H9 (cell line): Measurements from ENCODE around the gene FAM72A. TPM values are rescaled to one million over a fixed set of nuclear protein-coding genes. Genes with fewer than 3 reads are reported as not detected.

Source experiments
- DNase-seq: peaks from one replicate; pipeline ENCODE4 v3.0.0-alpha.2; 2017
- H2AFZ ChIP-seq: one replicate; pipeline ENCODE4 v1.6.1; 2013; ENCODE audit warnings: mild to moderate bottlenecking, low read length, control low read depth, moderate library complexity
- H2AK5ac ChIP-seq: 2 replicates; pipeline ENCODE4 v1.6.1; 2013; ENCODE audit warnings: low read length, control low read depth, mixed read lengths; ENCODE audit not compliant: insufficient read length
- H2BK120ac ChIP-seq: one replicate; pipeline ENCODE4 v1.6.1; 2013; ENCODE audit warnings: low read depth, mild to moderate bottlenecking, low read length, control low read depth, inconsistent platforms; ENCODE audit not compliant: poor library complexity, severe bottlenecking
- H2BK12ac ChIP-seq: 2 replicates; pipeline ENCODE4 v1.6.1; 2013; ENCODE audit warnings: low read length, control low read depth, mixed read lengths, low read depth; ENCODE audit not compliant: insufficient read length
- H2BK15ac ChIP-seq: 2 replicates; pipeline ENCODE4 v1.6.1; 2013; ENCODE audit warnings: low read depth, low read length, control low read depth
- H2BK20ac ChIP-seq: one replicate; pipeline ENCODE4 v1.6.1; 2013; ENCODE audit warnings: low read depth, mild to moderate bottlenecking, low read length, control low read depth, inconsistent platforms; ENCODE audit not compliant: poor library complexity, severe bottlenecking
- H2BK5ac ChIP-seq: 2 replicates; pipeline ENCODE4 v1.6.1; 2013; ENCODE audit warnings: low read length, control low read depth, mixed read lengths; ENCODE audit not compliant: insufficient read length
- H3K14ac ChIP-seq: 2 replicates; pipeline ENCODE4 v1.6.1; 2013; ENCODE audit warnings: low read length, control low read depth; ENCODE audit not compliant: insufficient read depth
- H3K18ac ChIP-seq: 2 replicates; pipeline ENCODE4 v1.6.1; 2013; ENCODE audit warnings: low read depth, mild to moderate bottlenecking, mixed read lengths, low read length, control low read depth; ENCODE audit not compliant: insufficient read length
- H3K23ac ChIP-seq: 2 replicates; pipeline ENCODE4 v1.6.1; 2013; ENCODE audit warnings: low read length, control low read depth, mixed read lengths, low read depth; ENCODE audit not compliant: insufficient read length
- H3K23me2 ChIP-seq: 2 replicates; pipeline ENCODE4 v1.6.1; 2013; ENCODE audit warnings: low read depth, mild to moderate bottlenecking, mixed read lengths, low read length, control low read depth; ENCODE audit not compliant: insufficient read length, poor library complexity, severe bottlenecking
- H3K27ac ChIP-seq: 2 replicates; pipeline ENCODE4 v1.5.1; 2013; ENCODE audit warnings: low read length, control low read depth, mixed read lengths, low read depth; ENCODE audit not compliant: insufficient read length
- H3K27me3 ChIP-seq: 2 replicates; pipeline ENCODE4 v1.6.1; 2013; ENCODE audit warnings: low read length, control low read depth, inconsistent platforms; ENCODE audit not compliant: insufficient read depth
- H3K4ac ChIP-seq: 2 replicates; pipeline ENCODE4 v1.6.1; 2013; ENCODE audit warnings: low read depth, mild to moderate bottlenecking, control low read depth, inconsistent platforms, low read length, moderate library complexity
- H3K4me1 ChIP-seq: 2 replicates; pipeline ENCODE4 v1.6.1; 2013; ENCODE audit warnings: low read length, control low read depth, inconsistent platforms; ENCODE audit not compliant: insufficient read depth
- H3K4me2 ChIP-seq: 2 replicates; pipeline ENCODE4 v1.6.1; 2013; ENCODE audit warnings: low read length, control low read depth, mixed read lengths; ENCODE audit not compliant: insufficient read length, insufficient read depth
- H3K56ac ChIP-seq: 2 replicates; pipeline ENCODE4 v1.6.1; 2013; ENCODE audit warnings: low read depth, mild to moderate bottlenecking, mixed read lengths, low read length, control low read depth; ENCODE audit not compliant: insufficient read length
- H3K79me1 ChIP-seq: 2 replicates; pipeline ENCODE4 v1.6.1; 2013; ENCODE audit warnings: low read depth, mild to moderate bottlenecking, moderate library complexity, low read length, control low read depth, inconsistent platforms; ENCODE audit not compliant: insufficient read depth, poor library complexity, severe bottlenecking
- H3K79me2 ChIP-seq: 2 replicates; pipeline ENCODE4 v1.6.1; 2013; ENCODE audit warnings: low read length, control low read depth, inconsistent platforms; ENCODE audit not compliant: insufficient read depth
- H3K9ac ChIP-seq: 2 replicates; pipeline ENCODE4 v1.6.1; 2013; ENCODE audit warnings: low read length, control low read depth, mixed read lengths; ENCODE audit not compliant: insufficient read length; ENCODE audit errors: extremely low read depth
- H3K9me3 ChIP-seq: one replicate; pipeline ENCODE4 v1.6.1; 2013; ENCODE audit warnings: low read depth, low read length, inconsistent platforms; ENCODE audit not compliant: control insufficient read depth
- H3T11ph ChIP-seq: one replicate; pipeline ENCODE4 v1.6.1; 2013; ENCODE audit warnings: mild to moderate bottlenecking, low read length, control low read depth, inconsistent platforms
- H4K20me1 ChIP-seq: one replicate; pipeline ENCODE4 v1.6.1; 2013; ENCODE audit not compliant: control insufficient read depth, insufficient read length, insufficient read depth
- H4K5ac ChIP-seq: 2 replicates; pipeline ENCODE4 v1.6.1; 2013; ENCODE audit warnings: low read depth, mild to moderate bottlenecking, mixed read lengths, low read length, control low read depth; ENCODE audit not compliant: insufficient read length
- H4K8ac ChIP-seq: replicated peaks from 2 replicates; pipeline ENCODE4 v1.6.1; 2013; ENCODE audit warnings: low read length, control low read depth, mixed read lengths, low read depth; ENCODE audit not compliant: insufficient read length
- H4K91ac ChIP-seq: 2 replicates; pipeline ENCODE4 v1.6.1; 2013; ENCODE audit warnings: low read depth, mild to moderate bottlenecking, moderate library complexity, mixed read lengths, low read length, control low read depth; ENCODE audit not compliant: insufficient read length
- H3K27ac Mint-ChIP-seq, 3 experiments: 2 replicates in 2 of 3; 3 replicates in 1 of 3; pipeline ENCODE4 v1.8.0; 2020 to 2021; ENCODE audit warnings: mixed read lengths in 3 of 3, mild to moderate bottlenecking in 1 of 3, moderate library complexity in 1 of 3
- H3K27me3 Mint-ChIP-seq: 2 replicates; pipeline ENCODE4 v1.8.0; 2021; ENCODE audit warnings: low read depth, mild to moderate bottlenecking, moderate library complexity, mixed read lengths
- H3K36me3 Mint-ChIP-seq, 3 experiments: 2 replicates in 2 of 3; 3 replicates in 1 of 3; pipeline ENCODE4 v1.8.0; 2020 to 2021; ENCODE audit warnings: low read depth in 3 of 3, mixed read lengths in 3 of 3; ENCODE audit not compliant: insufficient read depth in 1 of 3
- H3K4me1 Mint-ChIP-seq, 2 experiments: 2 replicates each; pipeline ENCODE4 v1.8.0; 2020; ENCODE audit warnings: mixed read lengths in 2 of 2
- H3K4me3 Mint-ChIP-seq, 2 experiments: 2 replicates in 1 of 2; 3 replicates in 1 of 2; pipeline ENCODE4 v1.8.0; 2020 to 2021; ENCODE audit warnings: mild to moderate bottlenecking in 2 of 2, mixed read lengths in 2 of 2, moderate library complexity in 1 of 2
- H3K9me3 Mint-ChIP-seq, 2 experiments: 2 replicates in 1 of 2; 3 replicates in 1 of 2; pipeline ENCODE4 v1.8.0; 2020; ENCODE audit warnings: mild to moderate bottlenecking in 2 of 2, mixed read lengths in 2 of 2, moderate library complexity in 1 of 2
- WGBS: extraction: QIAGEN DNeasy Blood & Tissue Kit; methylation state at CpG from one replicate; pipeline ENCODE4 v1.1.7; 2013; ENCODE audit warnings: missing lambda C conversion rate, low lambda C conversion rate, mixed read lengths; ENCODE audit not compliant: insufficient read length; ENCODE audit errors: extremely low coverage; 5-methylcytosine and 5-hydroxymethylcytosine counted together
- total RNA-seq: library from RNA; stranded (reverse); gene quantifications from 2 replicates; pipeline ENCODE4 v1.2.1, GENCODE V29; 2021
- TF ChIP-seq, protein P1 (sequence below): fragments of 200-600 bp; sonication (generic); conservative IDR thresholded peaks from 3 replicates; pipeline ENCODE4 v1.8.0; 2021; ENCODE audit warnings: antibody characterized with exemption, mild to moderate bottlenecking

The FAM72A gene
- total RNA-seq, 1 experiment from 2014 or later = 10.5 TPM

- Histone ChIP-seq H4K20me1 (no peaks in the 10 kb centered on the region), H2BK12ac (no peak overlapping the region), H3K23ac (no peak overlapping the region), H3K9ac (no peak overlapping the region), H3K18ac (no peak overlapping the region), H4K91ac (no peak overlapping the region), H2BK15ac (no peak overlapping the region), H3K27me3 (no peaks in the 10 kb centered on the region), H3K14ac (no peak overlapping the region), H3K4ac (no peak overlapping the region), H3T11ph (no peak overlapping the region), H3K4me2 (no peak overlapping the region), H4K5ac (no peak overlapping the region), H3K23me2 (no peaks in the 10 kb centered on the region), H3K27ac (no peak overlapping the region), H3K9me3 (no peaks in the 10 kb centered on the region), H3K56ac (no peak overlapping the region), H3K4me1 (no peaks in the 10 kb centered on the region; the same call in 1 of the 2 replicates), H2AK5ac (no peak overlapping the region), H2BK5ac (no peak overlapping the region), H3K79me1 (no peaks in the 10 kb centered on the region), H3K79me2 (no peaks in the 10 kb centered on the region), H4K8ac (no peak overlapping the region), H2AFZ (no peak overlapping the region), H2BK20ac (no peak overlapping the region), H2BK120ac (no peak overlapping the region)
- DNase-seq = no peak
- peaks cover 0 to under 1% of the 10 kb centered on the region in 2 experiments; a peak in 2 of 5 replicates for H3K9me3 Mint-ChIP-seq
- H3K36me3 Mint-ChIP-seq = peaks cover 0 to under 1% (median 0%) of the 10 kb centered on the region in 3 experiments; a peak in 2 of 7 replicates
- H3K4me3 Mint-ChIP-seq = no peak overlapping the region
- peak overlapping the region in 1 of 3 experiments; percentile 46; a peak in 1 of 7 replicates for H3K27ac Mint-ChIP-seq
- peaks cover 6% of the 10 kb centered on the region for H3K27me3 Mint-ChIP-seq
- no CpG with 5 or more reads among the region's 3 CpGs for WGBS
- TF ChIP-seq, protein P1, sequence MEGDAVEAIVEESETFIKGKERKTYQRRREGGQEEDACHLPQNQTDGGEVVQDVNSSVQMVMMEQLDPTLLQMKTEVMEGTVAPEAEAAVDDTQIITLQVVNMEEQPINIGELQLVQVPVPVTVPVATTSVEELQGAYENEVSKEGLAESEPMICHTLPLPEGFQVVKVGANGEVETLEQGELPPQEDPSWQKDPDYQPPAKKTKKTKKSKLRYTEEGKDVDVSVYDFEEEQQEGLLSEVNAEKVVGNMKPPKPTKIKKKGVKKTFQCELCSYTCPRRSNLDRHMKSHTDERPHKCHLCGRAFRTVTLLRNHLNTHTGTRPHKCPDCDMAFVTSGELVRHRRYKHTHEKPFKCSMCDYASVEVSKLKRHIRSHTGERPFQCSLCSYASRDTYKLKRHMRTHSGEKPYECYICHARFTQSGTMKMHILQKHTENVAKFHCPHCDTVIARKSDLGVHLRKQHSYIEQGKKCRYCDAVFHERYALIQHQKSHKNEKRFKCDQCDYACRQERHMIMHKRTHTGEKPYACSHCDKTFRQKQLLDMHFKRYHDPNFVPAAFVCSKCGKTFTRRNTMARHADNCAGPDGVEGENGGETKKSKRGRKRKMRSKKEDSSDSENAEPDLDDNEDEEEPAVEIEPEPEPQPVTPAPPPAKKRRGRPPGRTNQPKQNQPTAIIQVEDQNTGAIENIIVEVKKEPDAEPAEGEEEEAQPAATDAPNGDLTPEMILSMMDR = no peak
- H3K4me1 Mint-ChIP-seq = peaks cover 5 to 9% of the 10 kb centered on the region in 2 experiments
Measured at GRCh38 chr1:206145771-206146290, 56.8 kb downstream of the FAM72A start.
